OCI-LY1 (cell line): ENCODE measurements around the gene TRANK1.

ENCODE experiments used
- EZH2 ChIP-seq: fragments of 200-600 bp; sonication (generic), shearing (Covaris generic); IDR thresholded peaks from 2 replicates; pipeline ENCODE4 v1.8.0; 2017; ENCODE audit warnings: borderline replicate concordance, mixed run types, mild to moderate bottlenecking, antibody characterized with exemption, low read length, moderate library complexity, mixed read lengths
- TF ChIP-seq, protein P1 (sequence below): fragments of 200-600 bp; sonication (generic), shearing (Covaris generic); IDR thresholded peaks from 2 replicates; pipeline ENCODE4 v1.5.1; 2017; ENCODE audit warnings: mild to moderate bottlenecking, antibody characterized with exemption, low read length, moderate library complexity, mixed read lengths

DNA sequence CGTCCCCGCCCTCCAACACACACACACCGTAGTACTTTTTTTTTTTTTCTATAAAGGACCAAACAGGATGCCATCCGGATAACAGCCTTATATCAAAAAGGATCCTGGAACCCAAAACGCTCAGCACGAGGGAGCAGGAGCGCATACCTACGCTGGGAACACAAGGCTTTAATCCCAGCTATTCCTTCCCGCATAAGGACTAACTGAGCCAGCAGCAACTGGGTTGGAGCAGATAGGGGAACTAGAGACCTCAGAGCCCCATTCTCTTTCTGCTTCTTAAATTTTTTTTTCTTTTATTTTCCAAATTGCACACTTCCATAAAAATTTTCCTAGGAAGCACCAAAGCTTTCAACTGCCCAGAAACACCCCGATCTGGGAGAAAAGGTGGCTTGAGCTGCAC is 1.3 kb downstream of the TRANK1 start:
- TF ChIP-seq, protein P1, sequence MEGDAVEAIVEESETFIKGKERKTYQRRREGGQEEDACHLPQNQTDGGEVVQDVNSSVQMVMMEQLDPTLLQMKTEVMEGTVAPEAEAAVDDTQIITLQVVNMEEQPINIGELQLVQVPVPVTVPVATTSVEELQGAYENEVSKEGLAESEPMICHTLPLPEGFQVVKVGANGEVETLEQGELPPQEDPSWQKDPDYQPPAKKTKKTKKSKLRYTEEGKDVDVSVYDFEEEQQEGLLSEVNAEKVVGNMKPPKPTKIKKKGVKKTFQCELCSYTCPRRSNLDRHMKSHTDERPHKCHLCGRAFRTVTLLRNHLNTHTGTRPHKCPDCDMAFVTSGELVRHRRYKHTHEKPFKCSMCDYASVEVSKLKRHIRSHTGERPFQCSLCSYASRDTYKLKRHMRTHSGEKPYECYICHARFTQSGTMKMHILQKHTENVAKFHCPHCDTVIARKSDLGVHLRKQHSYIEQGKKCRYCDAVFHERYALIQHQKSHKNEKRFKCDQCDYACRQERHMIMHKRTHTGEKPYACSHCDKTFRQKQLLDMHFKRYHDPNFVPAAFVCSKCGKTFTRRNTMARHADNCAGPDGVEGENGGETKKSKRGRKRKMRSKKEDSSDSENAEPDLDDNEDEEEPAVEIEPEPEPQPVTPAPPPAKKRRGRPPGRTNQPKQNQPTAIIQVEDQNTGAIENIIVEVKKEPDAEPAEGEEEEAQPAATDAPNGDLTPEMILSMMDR, result no peak
- TF ChIP-seq EZH2, result no peak
